ENCODE results near the gene GCM1. TPM values are rescaled to one million over a fixed set of nuclear protein-coding genes. Genes with fewer than 3 reads are reported as not detected.

Gene GCM1
- total and polyA plus RNA-seq, 9 of the 15 experiments (the other 6 are each of a cell fraction or from before 2014, with no cell fraction given) = not detected

DNA sequence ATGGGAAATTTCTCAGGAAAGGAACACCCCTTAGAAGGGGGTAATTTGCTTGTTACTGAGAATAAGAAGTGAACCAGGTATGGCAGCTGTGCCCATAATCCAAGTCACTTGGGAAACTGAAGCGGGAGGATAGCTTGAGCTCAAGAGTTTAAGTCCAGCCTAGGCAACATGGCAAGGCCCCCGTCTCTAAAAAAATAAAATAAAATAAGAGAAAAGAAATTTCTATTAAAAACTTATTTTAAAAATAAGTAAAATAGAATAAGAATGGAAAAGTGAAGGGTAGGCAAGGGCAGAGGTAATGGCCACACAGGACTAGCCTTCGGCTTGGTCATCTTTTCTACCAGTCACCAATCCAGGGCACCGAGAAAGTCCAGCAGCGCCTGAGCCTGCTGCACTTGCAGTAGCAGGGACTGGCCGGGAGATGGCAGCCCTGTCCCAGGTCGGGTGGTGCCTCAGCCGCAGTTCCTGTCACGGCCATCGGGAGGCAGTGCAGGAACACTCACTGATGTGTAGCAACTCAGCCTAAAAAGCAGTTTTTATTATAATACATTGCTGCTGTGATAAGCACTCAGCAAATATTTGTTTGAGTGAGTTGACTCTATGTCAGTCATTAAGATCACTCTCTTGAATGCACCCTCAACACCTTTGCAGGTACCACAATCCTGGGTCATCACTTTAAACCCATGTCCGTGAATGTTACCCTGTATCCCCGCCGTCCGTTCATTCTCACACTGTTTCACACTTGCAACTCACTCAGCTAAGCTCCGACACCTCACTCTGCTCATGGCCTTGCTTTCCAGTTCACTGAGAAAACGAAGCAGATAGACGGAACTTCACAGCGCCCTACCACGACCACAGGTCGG is 23.2 kb upstream of the GCM1 start (continued):
- TF ChIP-seq ZNF24 (IDR thresholded peaks at IDR 0.05) (peak; percentile 35; the same call in 1 of the 2 replicates), L3MBTL2 (IDR thresholded peaks at IDR 0.05) (0 out of 2 replicates have a peak, but pooled peaks have one; percentile 39), FOSL1 (tag; conservative IDR thresholded peaks at IDR 0.05) (no peak), XRCC5 (IDR thresholded peaks at IDR 0.05; ENCODE audit: low read depth, low read length) (peak; percentile 75; the same call in 1 of the 2 replicates), HCFC1 (IDR thresholded peaks at IDR 0.05; ENCODE audit: low read depth, low read length) (peak; percentile 33; the same call in 1 of the 2 replicates), CTBP1 (IDR thresholded peaks at IDR 0.05; ENCODE audit: borderline replicate concordance) (peak; percentile 55; the same call in 1 of the 2 replicates), U2AF1 (optimal IDR thresholded peaks at IDR 0.05; ENCODE audit: low read depth, low read length) (no peak), MAFK (IDR thresholded peaks at IDR 0.05; ENCODE audit: low read length) (peak; percentile 16; the same call in 1 of the 2 replicates), BHLHE40 (IDR thresholded peaks at IDR 0.05; ENCODE audit: low read length) (peak; percentile 38; the same call in 1 of the 2 replicates), HLTF (IDR thresholded peaks at IDR 0.05) (no peak), TBP (optimal IDR thresholded peaks at IDR 0.05; ENCODE audit: low read depth, low read length) (peak; percentile 33), HDGF (IDR thresholded peaks at IDR 0.05) (0 out of 2 replicates have a peak, but pooled peaks have one; percentile 27), ELF1 (tag; IDR thresholded peaks at IDR 0.05) (no peak), GABPB1 (CRISPR knock-in tag; IDR thresholded peaks at IDR 0.05) (0 out of 2 replicates have a peak, but pooled peaks have one; percentile 56), ZSCAN32 (CRISPR knock-in tag; IDR thresholded peaks at IDR 0.05) (no peak), BRD9 (IDR thresholded peaks at IDR 0.05; ENCODE audit: low read depth, partially characterized antibody) (no peak), ARID2 (IDR thresholded peaks at IDR 0.05) (peak; percentile 99)
- TF ChIP-seq, protein P1, sequence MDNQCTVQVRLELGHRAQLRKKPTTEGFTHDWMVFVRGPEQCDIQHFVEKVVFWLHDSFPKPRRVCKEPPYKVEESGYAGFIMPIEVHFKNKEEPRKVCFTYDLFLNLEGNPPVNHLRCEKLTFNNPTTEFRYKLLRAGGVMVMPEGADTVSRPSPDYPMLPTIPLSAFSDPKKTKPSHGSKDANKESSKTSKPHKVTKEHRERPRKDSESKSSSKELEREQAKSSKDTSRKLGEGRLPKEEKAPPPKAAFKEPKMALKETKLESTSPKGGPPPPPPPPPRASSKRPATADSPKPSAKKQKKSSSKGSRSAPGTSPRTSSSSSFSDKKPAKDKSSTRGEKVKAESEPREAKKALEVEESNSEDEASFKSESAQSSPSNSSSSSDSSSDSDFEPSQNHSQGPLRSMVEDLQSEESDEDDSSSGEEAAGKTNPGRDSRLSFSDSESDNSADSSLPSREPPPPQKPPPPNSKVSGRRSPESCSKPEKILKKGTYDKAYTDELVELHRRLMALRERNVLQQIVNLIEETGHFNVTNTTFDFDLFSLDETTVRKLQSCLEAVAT (IDR thresholded peaks at IDR 0.05) = peak in 1 of 2 experiments; percentile 82; a peak in 2 of 4 replicates
- TF ChIP-seq, protein P2, sequence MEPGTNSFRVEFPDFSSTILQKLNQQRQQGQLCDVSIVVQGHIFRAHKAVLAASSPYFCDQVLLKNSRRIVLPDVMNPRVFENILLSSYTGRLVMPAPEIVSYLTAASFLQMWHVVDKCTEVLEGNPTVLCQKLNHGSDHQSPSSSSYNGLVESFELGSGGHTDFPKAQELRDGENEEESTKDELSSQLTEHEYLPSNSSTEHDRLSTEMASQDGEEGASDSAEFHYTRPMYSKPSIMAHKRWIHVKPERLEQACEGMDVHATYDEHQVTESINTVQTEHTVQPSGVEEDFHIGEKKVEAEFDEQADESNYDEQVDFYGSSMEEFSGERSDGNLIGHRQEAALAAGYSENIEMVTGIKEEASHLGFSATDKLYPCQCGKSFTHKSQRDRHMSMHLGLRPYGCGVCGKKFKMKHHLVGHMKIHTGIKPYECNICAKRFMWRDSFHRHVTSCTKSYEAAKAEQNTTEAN (CRISPR knock-in tag; IDR thresholded peaks at IDR 0.05) = no peak
- TF ChIP-seq, protein P3, sequence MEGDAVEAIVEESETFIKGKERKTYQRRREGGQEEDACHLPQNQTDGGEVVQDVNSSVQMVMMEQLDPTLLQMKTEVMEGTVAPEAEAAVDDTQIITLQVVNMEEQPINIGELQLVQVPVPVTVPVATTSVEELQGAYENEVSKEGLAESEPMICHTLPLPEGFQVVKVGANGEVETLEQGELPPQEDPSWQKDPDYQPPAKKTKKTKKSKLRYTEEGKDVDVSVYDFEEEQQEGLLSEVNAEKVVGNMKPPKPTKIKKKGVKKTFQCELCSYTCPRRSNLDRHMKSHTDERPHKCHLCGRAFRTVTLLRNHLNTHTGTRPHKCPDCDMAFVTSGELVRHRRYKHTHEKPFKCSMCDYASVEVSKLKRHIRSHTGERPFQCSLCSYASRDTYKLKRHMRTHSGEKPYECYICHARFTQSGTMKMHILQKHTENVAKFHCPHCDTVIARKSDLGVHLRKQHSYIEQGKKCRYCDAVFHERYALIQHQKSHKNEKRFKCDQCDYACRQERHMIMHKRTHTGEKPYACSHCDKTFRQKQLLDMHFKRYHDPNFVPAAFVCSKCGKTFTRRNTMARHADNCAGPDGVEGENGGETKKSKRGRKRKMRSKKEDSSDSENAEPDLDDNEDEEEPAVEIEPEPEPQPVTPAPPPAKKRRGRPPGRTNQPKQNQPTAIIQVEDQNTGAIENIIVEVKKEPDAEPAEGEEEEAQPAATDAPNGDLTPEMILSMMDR (IDR thresholded peaks at IDR 0.05 in 2 of 3, conservative IDR thresholded peaks at IDR 0.05 in 1 of 3; ENCODE audit: insufficient read depth in 2 of 3, low read depth in 1 of 3, low read length in 3 of 3) = peak; percentile 100
- TF ChIP-seq, protein P4, sequence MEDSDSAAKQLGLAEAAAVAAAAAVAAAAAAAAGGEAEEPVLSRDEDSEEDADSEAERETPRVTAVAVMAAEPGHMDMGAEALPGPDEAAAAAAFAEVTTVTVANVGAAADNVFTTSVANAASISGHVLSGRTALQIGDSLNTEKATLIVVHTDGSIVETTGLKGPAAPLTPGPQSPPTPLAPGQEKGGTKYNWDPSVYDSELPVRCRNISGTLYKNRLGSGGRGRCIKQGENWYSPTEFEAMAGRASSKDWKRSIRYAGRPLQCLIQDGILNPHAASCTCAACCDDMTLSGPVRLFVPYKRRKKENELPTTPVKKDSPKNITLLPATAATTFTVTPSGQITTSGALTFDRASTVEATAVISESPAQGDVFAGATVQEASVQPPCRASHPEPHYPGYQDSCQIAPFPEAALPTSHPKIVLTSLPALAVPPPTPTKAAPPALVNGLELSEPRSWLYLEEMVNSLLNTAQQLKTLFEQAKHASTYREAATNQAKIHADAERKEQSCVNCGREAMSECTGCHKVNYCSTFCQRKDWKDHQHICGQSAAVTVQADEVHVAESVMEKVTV (CRISPR knock-in tag; IDR thresholded peaks at IDR 0.05) = peak; percentile 100
